Vagina (tissue), 2 donors: ENCODE measurements around the gene FBXO48.

Experiments
- POLR2A ChIP-seq, 2 donors: fragments of 450-650 bp; IDR thresholded peaks; one replicate each; pipeline ENCODE4 v1.6.1; 2017; ENCODE audit warnings: antibody characterized with exemption in 2 of 2, mild to moderate bottlenecking in 2 of 2, moderate library complexity in 2 of 2
- TF ChIP-seq, protein P1 (sequence below), 3 experiments: fragments of 450-650 bp in 2 of 3; fragments of 200-600 bp in 1 of 3; sonication (generic) in 1 of 3; IDR thresholded peaks; one replicate each; pipeline ENCODE4 v1.5.1; 2017 to 2019; ENCODE audit warnings: antibody characterized with exemption in 3 of 3, mild to moderate bottlenecking in 2 of 3, moderate library complexity in 2 of 3

DNA sequence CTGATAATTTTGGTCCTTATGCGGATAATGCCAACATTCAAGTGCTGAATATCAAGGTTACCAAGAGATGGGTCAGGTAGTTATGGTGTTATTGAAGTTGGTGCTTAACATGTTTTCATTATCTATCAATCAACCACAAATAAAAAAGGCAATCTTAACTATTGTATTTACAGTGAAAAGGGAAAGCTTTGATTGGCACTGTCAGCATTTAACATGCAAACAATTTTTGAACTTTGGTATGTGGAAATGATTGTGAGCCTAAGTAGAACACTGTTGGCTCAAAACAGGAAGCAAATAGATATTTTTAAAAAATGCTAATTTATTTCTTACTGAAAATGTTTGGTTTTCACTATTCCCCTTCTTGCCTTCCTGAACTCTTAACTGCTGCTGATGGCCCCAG is 22.2 kb upstream of the FBXO48 start:
- TF ChIP-seq, protein P1, sequence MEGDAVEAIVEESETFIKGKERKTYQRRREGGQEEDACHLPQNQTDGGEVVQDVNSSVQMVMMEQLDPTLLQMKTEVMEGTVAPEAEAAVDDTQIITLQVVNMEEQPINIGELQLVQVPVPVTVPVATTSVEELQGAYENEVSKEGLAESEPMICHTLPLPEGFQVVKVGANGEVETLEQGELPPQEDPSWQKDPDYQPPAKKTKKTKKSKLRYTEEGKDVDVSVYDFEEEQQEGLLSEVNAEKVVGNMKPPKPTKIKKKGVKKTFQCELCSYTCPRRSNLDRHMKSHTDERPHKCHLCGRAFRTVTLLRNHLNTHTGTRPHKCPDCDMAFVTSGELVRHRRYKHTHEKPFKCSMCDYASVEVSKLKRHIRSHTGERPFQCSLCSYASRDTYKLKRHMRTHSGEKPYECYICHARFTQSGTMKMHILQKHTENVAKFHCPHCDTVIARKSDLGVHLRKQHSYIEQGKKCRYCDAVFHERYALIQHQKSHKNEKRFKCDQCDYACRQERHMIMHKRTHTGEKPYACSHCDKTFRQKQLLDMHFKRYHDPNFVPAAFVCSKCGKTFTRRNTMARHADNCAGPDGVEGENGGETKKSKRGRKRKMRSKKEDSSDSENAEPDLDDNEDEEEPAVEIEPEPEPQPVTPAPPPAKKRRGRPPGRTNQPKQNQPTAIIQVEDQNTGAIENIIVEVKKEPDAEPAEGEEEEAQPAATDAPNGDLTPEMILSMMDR (IDR thresholded peaks at IDR 0.05), result no peak
- no peak for TF ChIP-seq POLR2A (IDR thresholded peaks at IDR 0.05)
